T-helper 1 cell treated with Interleukin-12 subunit alpha and Interleukin-12 subunit beta and Interleukin-4 antibody, amounts not matched to agents 30 μg/mL and 1 μg/mL, for 36 hours (primary cell): ENCODE results near the gene SV2C.
"Not testable (repeated sequence)": the region's sequence is repeated elsewhere in the genome, so short reads cannot be mapped to it uniquely, and the experiment has no call there.

Experiments used
- H3K27ac Mint-ChIP-seq: one replicate; pipeline ENCODE4 v1.8.0; 2021; ENCODE audit warnings: mild to moderate bottlenecking, mixed read lengths
- H3K27me3 Mint-ChIP-seq: one replicate; pipeline ENCODE4 v1.8.0; 2021; ENCODE audit warnings: low read depth, mixed read lengths
- H3K36me3 Mint-ChIP-seq: one replicate; pipeline ENCODE4 v1.8.0; 2021; ENCODE audit warnings: low read depth, mixed read lengths
- H3K4me1 Mint-ChIP-seq: one replicate; pipeline ENCODE4 v1.8.0; 2021; ENCODE audit warnings: low read depth, mixed read lengths
- H3K4me3 Mint-ChIP-seq: one replicate; pipeline ENCODE4 v1.8.0; 2021; ENCODE audit warnings: mild to moderate bottlenecking, moderate library complexity, mixed read lengths
- H3K9me3 Mint-ChIP-seq: one replicate; pipeline ENCODE4 v1.8.0; 2021; ENCODE audit warnings: mixed read lengths

SV2C gene, protein sequence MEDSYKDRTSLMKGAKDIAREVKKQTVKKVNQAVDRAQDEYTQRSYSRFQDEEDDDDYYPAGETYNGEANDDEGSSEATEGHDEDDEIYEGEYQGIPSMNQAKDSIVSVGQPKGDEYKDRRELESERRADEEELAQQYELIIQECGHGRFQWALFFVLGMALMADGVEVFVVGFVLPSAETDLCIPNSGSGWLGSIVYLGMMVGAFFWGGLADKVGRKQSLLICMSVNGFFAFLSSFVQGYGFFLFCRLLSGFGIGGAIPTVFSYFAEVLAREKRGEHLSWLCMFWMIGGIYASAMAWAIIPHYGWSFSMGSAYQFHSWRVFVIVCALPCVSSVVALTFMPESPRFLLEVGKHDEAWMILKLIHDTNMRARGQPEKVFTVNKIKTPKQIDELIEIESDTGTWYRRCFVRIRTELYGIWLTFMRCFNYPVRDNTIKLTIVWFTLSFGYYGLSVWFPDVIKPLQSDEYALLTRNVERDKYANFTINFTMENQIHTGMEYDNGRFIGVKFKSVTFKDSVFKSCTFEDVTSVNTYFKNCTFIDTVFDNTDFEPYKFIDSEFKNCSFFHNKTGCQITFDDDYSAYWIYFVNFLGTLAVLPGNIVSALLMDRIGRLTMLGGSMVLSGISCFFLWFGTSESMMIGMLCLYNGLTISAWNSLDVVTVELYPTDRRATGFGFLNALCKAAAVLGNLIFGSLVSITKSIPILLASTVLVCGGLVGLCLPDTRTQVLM

DNA sequence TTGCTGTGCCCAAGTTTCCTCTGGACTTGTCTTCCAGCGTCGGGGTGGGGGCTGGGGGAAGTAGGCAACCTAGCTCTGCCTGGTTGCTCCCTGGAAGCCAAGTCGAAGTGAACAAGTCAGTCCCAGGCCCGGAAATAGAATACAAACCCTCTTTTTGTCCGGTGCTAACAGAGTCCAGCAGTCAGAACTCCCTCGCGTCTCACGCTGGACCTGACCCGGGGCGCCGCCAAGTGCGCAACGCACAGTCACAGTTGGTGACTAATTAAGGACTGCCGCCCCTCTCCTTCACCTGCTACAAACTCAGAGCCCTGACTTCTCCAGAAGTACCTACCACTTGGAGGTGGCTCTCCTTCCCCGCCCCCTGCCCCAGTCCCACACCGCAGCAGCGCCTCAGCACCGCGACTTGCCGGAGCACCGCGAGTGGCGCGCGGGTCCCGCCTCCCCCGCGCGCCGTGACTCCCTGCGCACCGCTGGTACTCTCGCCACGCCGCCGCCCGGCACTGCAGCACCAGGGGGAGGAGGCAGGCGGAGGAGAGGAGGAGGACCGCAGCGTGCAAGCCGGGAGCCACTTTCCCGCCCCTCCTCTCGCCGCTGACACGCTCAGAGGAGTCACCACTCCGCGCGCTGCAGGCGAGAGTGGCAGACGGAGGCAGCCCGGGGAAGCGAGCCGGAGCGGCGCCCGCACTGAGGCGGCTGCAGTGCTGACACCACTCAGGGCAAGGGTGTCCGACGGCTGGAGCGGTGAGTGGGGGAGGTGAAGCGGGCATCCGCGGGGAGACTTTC lies at the start of gene SV2C:
Gene SV2C (plus strand): TSS at position 612 of the 783 bp plus-strand sequence. CDS start 48,368 bp downstream, outside the sequence.
- Mint-ChIP-seq H3K4me1 (peaks cover 23% of the 10 kb centered on the region), H3K36me3 (no peaks in the 10 kb centered on the region), H3K9me3 (no peaks in the 10 kb centered on the region), H3K27ac (no peak within 1 kb of the TSS), H3K4me3 (peak within 1 kb of the TSS; percentile 62), H3K27me3 (peaks cover 90% of the 10 kb centered on the region)

DNA sequence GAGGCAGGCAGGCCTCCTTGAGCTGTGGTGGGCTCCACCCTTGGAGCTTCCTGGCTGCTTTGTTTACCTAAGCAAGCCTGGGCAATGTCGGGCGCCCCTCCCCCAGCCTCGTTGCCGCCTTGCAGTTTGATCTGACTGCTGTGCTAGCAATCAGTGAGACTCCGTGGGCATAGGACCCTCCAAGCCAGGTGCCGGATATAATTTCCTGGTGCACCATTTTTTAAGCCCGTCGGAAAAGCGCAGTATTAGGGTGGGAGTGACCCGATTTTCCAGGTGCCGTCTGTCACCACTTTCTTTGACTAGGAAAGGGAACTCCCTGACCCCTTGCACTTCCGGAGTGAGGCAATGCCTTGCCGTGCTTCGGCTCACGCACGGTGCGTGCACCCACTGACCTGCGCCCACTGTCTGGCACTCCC lies 45.4 kb upstream of the SV2C start:
- not testable (repeated sequence) for H3K36me3 Mint-ChIP-seq, H3K9me3 Mint-ChIP-seq, H3K27ac Mint-ChIP-seq, H3K4me1 Mint-ChIP-seq
- H3K27me3 Mint-ChIP-seq, result peaks cover 18% of the 10 kb centered on the region
- H3K4me3 Mint-ChIP-seq, result peak overlapping the region; percentile 62

DNA sequence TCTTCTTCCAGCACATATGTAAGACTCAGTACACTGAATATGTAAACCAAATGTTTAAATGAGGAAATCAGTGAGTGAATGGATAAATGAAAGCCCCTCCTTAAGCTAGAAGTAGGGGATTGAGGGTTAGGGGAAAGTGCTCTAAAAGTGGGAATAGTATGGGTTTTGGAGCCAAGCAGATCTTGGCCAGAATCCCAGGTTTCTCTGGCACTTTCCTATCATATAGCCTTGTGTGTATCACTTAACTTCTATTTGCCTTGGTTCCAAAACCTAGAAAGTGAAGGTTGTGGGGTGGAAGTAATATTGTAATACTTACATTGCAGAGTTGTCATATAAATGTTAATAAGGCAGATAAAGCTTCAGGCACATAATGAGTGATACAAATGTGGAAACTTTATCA lies 45.0 kb upstream of the SV2C start:
- H3K4me3 Mint-ChIP-seq, result peak overlapping the region; percentile 62
- H3K27ac Mint-ChIP-seq, result no peak overlapping the region

DNA sequence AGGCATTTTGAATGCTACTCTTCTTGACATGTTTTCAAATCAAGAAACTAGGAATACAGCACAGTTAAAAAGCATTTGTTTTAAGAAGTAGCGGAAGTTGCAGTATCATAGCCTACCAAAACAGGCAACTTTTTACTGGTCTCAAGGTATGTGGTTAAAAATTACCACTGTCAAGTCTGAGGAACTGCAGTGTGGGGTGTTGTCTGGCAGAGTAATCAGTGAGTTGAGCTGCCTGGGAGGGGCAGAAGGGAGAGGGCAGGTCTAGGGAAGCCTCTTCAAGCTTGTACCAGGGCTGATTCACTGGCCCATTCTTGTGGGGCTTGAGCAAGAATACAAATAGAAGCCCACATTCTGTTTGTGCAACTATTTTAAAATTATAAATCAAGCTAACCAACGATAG lies 42.4 kb upstream of the SV2C start:
- H3K4me3 Mint-ChIP-seq, result no peak overlapping the region
- H3K36me3 Mint-ChIP-seq, result no peaks in the 10 kb centered on the region
- no peak overlapping the region for H3K27ac Mint-ChIP-seq
- H3K9me3 Mint-ChIP-seq, result no peaks in the 10 kb centered on the region
- H3K27me3 Mint-ChIP-seq, result peaks cover 18% of the 10 kb centered on the region
- peaks cover 9% of the 10 kb centered on the region for H3K4me1 Mint-ChIP-seq

More for the DNA sequence above, 45.0 kb upstream of the SV2C start:
- Mint-ChIP-seq H3K36me3 (no peaks in the 10 kb centered on the region), H3K9me3 (peaks cover 4% of the 10 kb centered on the region), H3K4me1 (peaks cover 9% of the 10 kb centered on the region), H3K27me3 (peaks cover 18% of the 10 kb centered on the region)

DNA sequence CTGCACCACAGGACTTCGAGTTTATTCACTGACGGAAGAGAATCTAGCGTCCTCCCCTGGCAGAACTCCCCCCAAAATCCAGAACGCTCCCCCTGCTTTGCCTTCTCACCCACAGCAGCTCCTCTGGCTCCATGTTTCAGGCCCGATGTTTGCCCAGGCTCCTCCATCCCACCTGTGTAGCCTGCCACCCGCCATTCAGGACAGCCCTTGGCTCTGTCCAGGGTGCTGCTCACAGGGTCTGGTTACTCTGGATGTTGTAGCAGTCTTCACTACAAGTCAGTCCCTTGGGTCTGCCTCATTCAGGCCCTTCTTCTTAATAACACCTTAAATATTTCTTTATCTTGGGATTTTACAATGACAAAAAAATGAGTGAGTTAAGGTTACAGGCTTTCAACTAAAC lies 41.3 kb upstream of the SV2C start:
- no peak overlapping the region for H3K4me3 Mint-ChIP-seq
- no peaks in the 10 kb centered on the region for H3K36me3 Mint-ChIP-seq
- H3K9me3 Mint-ChIP-seq, result no peaks in the 10 kb centered on the region
- peaks cover 21% of the 10 kb centered on the region for H3K27me3 Mint-ChIP-seq
- no peak overlapping the region for H3K27ac Mint-ChIP-seq
- peaks cover 9% of the 10 kb centered on the region for H3K4me1 Mint-ChIP-seq

DNA sequence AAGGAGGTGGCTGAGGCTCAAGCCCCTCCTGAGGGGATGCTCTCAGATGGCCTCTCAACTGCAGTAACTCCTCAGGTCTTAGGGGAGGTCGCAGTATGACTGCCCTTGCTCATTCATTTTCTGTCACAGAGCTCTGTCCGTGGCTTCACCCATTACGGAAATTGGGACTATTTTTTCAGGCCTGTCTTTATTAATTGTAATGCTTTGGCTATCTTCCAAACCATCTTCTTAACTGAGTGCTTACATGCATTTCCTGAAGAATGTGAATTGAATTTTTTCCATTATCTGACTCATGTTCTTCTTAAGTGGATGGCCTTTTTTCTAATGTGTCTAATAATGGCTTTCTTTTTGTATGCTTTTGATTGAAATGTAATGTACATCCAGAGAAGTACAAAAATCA lies 36.4 kb upstream of the SV2C start:
- H3K9me3 Mint-ChIP-seq, result no peaks in the 10 kb centered on the region
- no peak overlapping the region for H3K27ac Mint-ChIP-seq
- no peak overlapping the region for H3K4me3 Mint-ChIP-seq
- no peaks in the 10 kb centered on the region for H3K36me3 Mint-ChIP-seq
- no peaks in the 10 kb centered on the region for H3K4me1 Mint-ChIP-seq
- peaks cover 12% of the 10 kb centered on the region for H3K27me3 Mint-ChIP-seq

DNA sequence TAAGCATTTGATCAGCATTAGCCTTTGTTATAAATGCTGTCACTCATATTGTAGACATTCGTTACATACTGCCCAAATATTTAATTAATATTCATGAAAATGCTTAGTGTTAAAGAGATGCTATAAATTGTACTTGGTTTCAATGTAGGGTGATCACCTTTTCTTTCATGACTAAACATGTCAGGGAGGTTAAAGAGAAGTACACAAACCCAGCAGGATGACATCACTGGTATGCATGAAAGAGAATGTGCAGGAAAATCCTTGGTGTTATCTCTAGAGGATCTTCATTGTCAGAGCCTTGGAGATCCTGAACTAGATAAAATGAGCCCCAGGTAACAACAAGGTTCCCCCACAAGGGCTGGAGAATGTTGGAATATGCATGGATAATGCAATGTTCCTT lies 33.0 kb upstream of the SV2C start:
- Mint-ChIP-seq H3K27me3 (peaks cover 6% of the 10 kb centered on the region), H3K27ac (no peak overlapping the region), H3K9me3 (no peaks in the 10 kb centered on the region), H3K4me3 (no peak overlapping the region), H3K4me1 (no peaks in the 10 kb centered on the region), H3K36me3 (no peaks in the 10 kb centered on the region)

DNA sequence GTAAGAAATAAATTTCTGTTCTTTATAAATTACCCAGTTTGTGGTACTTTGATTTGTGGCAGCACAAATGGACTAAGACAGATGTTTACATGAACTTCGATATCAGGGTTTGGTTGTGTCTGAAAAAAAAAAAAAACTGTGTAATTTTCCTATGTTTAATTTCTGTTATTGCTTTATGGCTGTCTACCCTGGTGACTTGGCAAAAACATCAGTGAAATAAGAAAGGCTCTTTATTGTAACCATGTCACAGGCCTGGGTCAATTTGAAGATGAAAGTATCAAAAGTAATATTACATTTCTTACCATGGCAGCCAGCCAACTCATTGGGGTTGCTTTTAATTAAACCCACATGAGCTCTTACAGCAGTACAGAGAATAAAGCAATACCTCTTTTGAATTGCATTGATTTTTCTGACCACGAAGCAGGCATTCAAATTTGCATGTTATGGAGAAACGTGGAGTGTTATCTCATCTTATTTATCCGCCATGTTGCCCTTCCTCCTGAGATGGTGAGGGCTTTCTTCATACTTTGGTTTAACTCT lies 20.6 kb upstream of the SV2C start:
- no peaks in the 10 kb centered on the region for H3K9me3 Mint-ChIP-seq

DNA sequence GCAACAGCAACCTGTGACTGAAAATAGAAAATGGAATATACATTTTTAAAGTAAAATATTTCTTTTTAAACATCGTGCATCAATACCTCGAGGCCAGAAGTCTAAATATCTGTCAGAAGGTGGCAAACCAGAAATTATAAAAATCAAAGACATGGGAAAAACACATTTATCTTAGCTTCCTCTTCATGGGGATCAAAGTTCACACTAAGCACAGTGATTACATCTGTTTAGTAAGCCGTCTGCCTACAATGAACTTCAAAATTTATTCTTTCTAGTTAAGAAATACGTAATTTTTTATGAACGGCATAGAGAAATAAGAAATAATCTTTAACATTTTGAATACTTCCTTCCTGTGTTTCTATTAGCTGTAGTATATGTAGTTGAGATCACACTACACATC lies 17.9 kb upstream of the SV2C start:
- no peaks in the 10 kb centered on the region for H3K9me3 Mint-ChIP-seq
- H3K36me3 Mint-ChIP-seq, result no peaks in the 10 kb centered on the region
- peaks cover 15% of the 10 kb centered on the region for H3K27me3 Mint-ChIP-seq
- no peaks in the 10 kb centered on the region for H3K4me1 Mint-ChIP-seq
- H3K4me3 Mint-ChIP-seq, result no peak overlapping the region
- H3K27ac Mint-ChIP-seq, result no peak overlapping the region

More for the DNA sequence above, 20.6 kb upstream of the SV2C start:
- H3K27me3 Mint-ChIP-seq, result peaks cover 21% of the 10 kb centered on the region
- H3K4me1 Mint-ChIP-seq, result no peaks in the 10 kb centered on the region
- H3K27ac Mint-ChIP-seq, result no peak overlapping the region
- no peak overlapping the region for H3K4me3 Mint-ChIP-seq
- no peaks in the 10 kb centered on the region for H3K36me3 Mint-ChIP-seq

DNA sequence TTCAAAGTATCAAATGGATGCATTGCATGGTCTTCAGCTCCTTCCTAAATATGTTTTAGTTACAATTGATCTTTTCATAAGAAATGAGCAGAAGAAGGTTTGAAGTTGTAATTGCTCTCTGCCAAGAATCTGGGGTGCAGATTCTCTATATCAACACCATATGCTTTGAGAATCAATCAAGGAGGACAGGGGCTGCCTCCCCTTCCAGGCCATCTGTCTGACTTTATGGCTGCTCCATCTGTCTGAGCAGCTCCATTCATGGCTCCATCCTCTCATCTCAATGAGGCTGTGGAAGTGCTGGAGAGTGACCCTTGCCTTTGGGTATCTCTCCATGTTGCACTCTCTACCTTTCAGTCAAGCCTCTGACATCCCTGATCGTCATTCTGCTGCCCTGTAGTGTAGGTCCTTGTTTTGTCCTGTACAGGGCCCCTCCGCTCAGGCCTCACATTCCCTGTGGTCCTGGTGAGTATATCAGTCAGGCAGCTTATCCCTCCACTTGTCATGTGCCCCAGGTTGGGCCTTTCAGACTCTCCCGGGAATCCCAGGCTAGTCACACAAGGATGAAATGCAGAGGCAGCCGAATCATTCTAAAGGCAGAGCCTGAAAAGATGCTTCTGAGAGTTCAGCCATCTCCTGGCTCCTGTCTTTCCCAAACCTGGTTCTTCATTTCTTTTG lies 14.0 kb upstream of the SV2C start:
- Mint-ChIP-seq H3K4me1 (no peaks in the 10 kb centered on the region), H3K9me3 (no peaks in the 10 kb centered on the region), H3K36me3 (no peaks in the 10 kb centered on the region), H3K27me3 (peaks cover 19% of the 10 kb centered on the region), H3K27ac (no peak overlapping the region), H3K4me3 (no peak overlapping the region)

DNA sequence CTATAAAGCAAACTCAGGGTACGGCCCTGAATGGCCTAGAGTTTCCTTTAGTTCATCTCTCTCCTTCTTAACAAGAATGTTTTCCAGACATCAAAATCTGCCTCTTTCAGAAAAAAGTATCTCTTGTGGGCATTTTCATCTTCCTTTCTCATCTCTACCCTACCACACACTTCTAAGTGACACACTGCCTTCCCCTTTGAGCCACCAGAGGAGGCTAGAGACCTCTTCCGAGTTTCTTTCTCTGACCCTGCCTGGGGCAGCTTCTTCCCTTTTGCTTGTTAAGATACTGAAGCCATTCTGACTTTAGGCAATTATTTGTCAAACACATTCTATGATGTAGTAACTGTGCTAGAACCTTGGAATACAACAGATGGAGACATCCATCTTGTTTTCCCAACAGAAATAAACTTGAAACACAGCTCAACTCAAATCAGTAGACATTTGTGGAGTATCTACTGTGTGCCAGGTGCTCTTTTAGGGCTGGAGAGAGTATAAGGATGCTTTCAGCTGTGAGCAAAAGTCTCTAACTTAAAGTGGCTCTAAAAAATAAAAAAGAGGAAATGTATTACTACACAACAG lies 8.6 kb upstream of the SV2C start:
- Mint-ChIP-seq H3K9me3 (no peaks in the 10 kb centered on the region), H3K4me3 (no peak overlapping the region), H3K36me3 (no peaks in the 10 kb centered on the region), H3K27ac (no peak overlapping the region), H3K27me3 (peaks cover 59% of the 10 kb centered on the region), H3K4me1 (no peaks in the 10 kb centered on the region)

DNA sequence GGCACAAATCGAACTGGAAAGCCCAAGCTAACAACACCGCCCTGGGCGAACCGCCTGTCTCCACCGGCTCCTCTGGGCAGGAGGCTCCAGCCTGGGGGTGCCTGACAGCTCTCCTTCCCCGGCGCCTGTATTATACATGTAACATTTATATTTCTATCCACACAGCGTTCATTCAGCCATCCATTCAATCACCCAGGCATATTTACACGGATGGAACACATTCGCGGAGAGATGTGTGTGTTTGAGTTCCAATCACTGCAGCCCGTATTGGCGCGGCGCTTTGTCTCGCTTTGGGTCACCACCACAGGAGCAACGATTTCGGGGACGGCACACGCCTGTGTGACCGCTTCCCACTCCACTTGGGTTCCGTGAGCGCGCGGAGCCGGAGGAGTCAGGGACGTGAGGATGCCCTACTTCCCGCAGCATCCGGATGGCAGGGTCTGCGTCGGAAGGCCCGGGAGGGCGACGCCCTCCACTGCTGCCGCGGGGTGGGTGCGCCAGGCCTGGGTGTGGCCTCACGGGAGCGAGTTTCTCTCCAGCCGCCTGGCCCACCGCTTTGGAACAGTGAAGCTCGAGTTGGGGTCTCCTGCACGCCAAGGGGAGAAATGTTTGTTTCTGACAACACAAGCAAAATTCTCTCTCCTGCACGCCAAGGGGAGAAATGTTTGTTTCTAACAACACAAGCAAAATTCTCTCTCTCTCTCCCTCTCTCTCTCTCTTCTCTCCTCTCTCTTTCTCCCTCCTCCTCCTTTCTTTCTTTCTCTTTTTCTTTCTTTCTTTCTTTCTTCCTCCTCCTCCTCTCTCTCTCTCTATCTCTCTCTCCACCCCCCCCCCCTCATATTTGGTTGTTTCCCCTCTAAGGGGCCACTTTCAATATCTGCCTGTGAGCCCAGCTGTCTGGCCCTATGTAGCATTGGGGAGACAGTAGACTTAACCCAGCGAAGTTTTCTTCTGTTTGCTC lies 1.1 kb upstream of the SV2C start:
- Mint-ChIP-seq H3K27me3 (peaks cover 88% of the 10 kb centered on the region), H3K27ac (no peak overlapping the region), H3K4me3 (peak overlapping the region; percentile 62), H3K4me1 (peaks cover 23% of the 10 kb centered on the region), H3K9me3 (no peaks in the 10 kb centered on the region), H3K36me3 (no peaks in the 10 kb centered on the region)
